Measurements from ENCODE around the gene ZNF606.
"Not testable (repeated sequence)": the region's sequence is repeated elsewhere in the genome, so short reads cannot be mapped to it uniquely, and the experiment has no call there.

The ZNF606 gene

DNA sequence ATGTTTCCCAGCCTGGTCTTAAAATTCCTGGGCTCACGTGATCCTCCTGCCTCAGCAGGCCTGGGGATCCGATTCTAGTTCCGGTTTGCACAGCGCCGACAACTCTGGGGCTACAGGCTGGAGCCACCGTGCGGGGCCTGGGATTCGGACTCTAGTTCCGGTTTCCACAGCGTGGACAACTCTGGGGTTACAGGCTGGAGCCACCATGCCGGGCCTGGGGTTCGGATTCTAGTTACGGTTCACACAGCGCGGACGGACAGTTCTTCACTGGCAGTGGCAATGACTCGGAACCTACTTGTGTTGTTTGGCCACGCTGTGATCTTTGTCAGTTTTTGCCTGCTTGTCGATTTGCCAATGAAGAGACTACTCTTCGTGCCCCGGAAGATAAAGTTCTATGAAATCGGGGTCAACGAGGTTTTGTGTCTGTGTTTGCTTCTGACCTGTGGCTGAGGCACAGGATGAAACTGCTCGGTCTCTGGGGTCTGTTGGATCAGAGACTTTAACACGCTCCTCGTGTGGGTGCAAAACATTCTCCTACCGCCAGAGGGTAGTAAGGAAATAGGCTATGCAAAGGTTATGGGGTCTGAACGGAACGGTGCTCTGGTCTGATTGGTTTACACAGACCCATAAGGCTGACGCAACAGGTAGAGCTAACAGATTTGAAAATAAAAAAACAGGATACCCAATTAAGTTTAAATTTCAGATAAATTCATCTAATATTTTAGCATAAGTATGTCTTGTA is 19.1 kb upstream of the ZNF606 start:
- Histone ChIP-seq H3K4me3 (no peak overlapping the region), H3K27ac (no peak overlapping the region), H3K9ac (ENCODE audit: insufficient read length) (no peak overlapping the region), H3K36me3 (ENCODE audit: insufficient read depth, low read length) (no peaks in the 10 kb centered on the region), H3K9me3 (ENCODE audit: low read depth, low read length) (no peaks in the 10 kb centered on the region)
- no peak for DNase-seq (ENCODE audit: low read depth, low spot score)
- TF ChIP-seq POLR2AphosphoS5 (IDR thresholded peaks at IDR 0.05; ENCODE audit: borderline replicate concordance, low read depth, low read length) (no peak), EZH2 (IDR thresholded peaks at IDR 0.05) (no peak), FOXP2 (optimal IDR thresholded peaks at IDR 0.05; ENCODE audit: control extremely low read depth, extremely low read length, insufficient read depth) (no peak)

- Histone ChIP-seq H3K9me3 (ENCODE audit: low read depth, low read length) (no peaks in the 10 kb centered on the region), H3K36me3 (ENCODE audit: insufficient read depth, low read length) (no peaks in the 10 kb centered on the region), H3K4me3 (no peak overlapping the region), H3K9ac (ENCODE audit: insufficient read length) (no peak overlapping the region), H3K27ac (no peak overlapping the region)
- DNase-seq (ENCODE audit: low read depth, low spot score) = no peak
- TF ChIP-seq POLR2AphosphoS5 (IDR thresholded peaks at IDR 0.05; ENCODE audit: borderline replicate concordance, low read depth, low read length) (no peak), EZH2 (IDR thresholded peaks at IDR 0.05) (no peak)
These were observed 17.5 kb upstream of the ZNF606 start for GRCh38 chr19:58020129-58020528.

- no peaks in the 10 kb centered on the region for H3K9me3 ChIP-seq (ENCODE audit: low read depth, low read length)
- no peak for TF ChIP-seq EZH2 (IDR thresholded peaks at IDR 0.05)
- no peak for TF ChIP-seq POLR2AphosphoS5 (IDR thresholded peaks at IDR 0.05; ENCODE audit: borderline replicate concordance, low read depth, low read length)
- TF ChIP-seq FOXP2 (optimal IDR thresholded peaks at IDR 0.05; ENCODE audit: control extremely low read depth, extremely low read length, insufficient read depth) = no peak
- H3K9ac ChIP-seq (ENCODE audit: insufficient read length) = no peak overlapping the region
- H3K4me3 ChIP-seq = no peak overlapping the region
- no peak overlapping the region for H3K27ac ChIP-seq
- DNase-seq (ENCODE audit: low read depth, low spot score) = no peak
- H3K36me3 ChIP-seq (ENCODE audit: insufficient read depth, low read length) = no peaks in the 10 kb centered on the region
These were observed 11.5 kb upstream of the ZNF606 start for GRCh38 chr19:58014141-58014540.

DNA sequence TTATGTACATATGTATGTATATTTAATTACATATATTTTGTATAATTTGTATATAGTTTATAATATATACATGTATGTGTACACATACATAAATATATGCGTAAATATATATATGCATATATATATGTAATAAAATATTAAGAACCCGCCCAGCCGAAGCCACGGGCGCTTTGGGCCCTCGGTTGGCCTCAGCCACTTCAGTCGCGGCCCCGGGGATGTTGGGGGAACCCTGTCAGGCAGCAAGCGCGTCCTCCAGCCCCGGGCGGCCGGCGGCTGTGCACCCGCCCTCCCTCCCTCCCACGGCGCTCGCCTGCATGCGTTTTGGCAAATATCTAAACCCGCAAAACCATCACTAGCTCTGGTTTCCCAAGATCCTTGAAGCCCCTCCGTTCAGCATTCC is 7.9 kb upstream of the ZNF606 start:
- Histone ChIP-seq H3K9me3 (ENCODE audit: low read depth, low read length) (no peaks in the 10 kb centered on the region; the same call in 1 of the 2 replicates), H3K27ac (no peak overlapping the region), H3K9ac (ENCODE audit: insufficient read length) (no peak overlapping the region), H3K4me3 (no peak overlapping the region), H3K36me3 (ENCODE audit: insufficient read depth, low read length) (peaks cover 10% of the 10 kb centered on the region)
- no peak for DNase-seq (ENCODE audit: low read depth, low spot score)
- TF ChIP-seq POLR2AphosphoS5 (IDR thresholded peaks at IDR 0.05; ENCODE audit: borderline replicate concordance, low read depth, low read length) (no peak), EZH2 (IDR thresholded peaks at IDR 0.05) (no peak), FOXP2 (optimal IDR thresholded peaks at IDR 0.05; ENCODE audit: control extremely low read depth, extremely low read length, insufficient read depth) (no peak)

DNA sequence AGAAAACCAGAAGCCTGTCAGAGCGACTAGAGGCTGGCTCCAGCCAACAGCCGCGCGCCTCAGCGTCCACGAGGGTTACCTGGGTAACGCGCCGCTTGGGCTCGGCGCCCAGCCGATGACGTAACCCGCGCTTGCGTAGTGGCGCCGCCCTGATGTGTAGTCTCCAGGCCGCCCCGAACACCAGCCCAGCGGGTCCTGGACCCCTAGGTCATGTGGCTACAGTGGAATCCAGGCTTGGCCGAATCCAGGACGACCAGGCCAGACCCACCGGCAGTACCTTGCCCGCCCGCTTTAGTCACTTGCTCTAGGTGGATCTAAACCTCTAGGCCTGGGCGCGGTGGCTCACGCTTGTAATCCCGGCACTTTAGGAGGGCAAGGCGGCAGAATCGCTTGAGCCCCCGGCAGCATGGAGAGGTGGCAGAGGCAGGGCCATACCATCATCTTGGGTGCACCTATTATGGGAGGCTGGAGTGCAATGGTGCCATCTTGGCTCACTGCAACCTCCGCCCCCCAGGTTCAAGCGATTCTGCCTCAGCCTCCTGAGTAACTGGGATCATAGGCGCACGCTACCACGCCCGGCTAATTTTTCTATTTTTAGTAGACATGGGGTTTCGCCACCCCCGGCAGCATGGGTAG is 7.2 kb upstream of the ZNF606 start:
- peaks cover 18% of the 10 kb centered on the region for H3K36me3 ChIP-seq (ENCODE audit: insufficient read depth, low read length)
- H3K4me3 ChIP-seq = peak overlapping the region; percentile 78
- peaks cover 2% of the 10 kb centered on the region; the same call in 1 of the 2 replicates for H3K9me3 ChIP-seq (ENCODE audit: low read depth, low read length)
- H3K27ac ChIP-seq = no peak overlapping the region
- TF ChIP-seq POLR2AphosphoS5 (IDR thresholded peaks at IDR 0.05; ENCODE audit: borderline replicate concordance, low read depth, low read length) (peak; percentile 61; the same call in 1 of the 2 replicates), EZH2 (IDR thresholded peaks at IDR 0.05) (no peak)
- peak; percentile 12 for DNase-seq (ENCODE audit: low read depth, low spot score)
- H3K9ac ChIP-seq (ENCODE audit: insufficient read length) = peak overlapping the region; percentile 55

DNA sequence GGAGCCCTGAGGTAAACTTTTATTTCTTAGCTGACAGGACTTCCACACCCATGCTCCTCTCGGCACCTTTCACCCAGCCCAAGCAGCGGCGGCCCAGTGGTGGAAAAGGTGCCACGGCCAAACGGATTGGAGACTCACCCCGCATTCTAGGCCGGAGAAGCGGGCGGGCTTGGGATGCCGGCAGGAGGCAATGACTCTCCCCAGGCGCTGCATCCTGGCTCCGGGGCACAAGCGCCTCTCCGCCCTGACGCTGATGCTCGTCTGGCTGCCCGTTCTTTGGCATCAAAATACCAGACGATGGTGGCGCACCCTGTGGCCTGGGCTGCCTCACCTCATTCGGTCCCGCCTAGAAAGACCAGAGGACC is 6.7 kb upstream of the ZNF606 start:
- Histone ChIP-seq H3K27ac (no peak overlapping the region), H3K9ac (ENCODE audit: insufficient read length) (no peak overlapping the region)

DNA sequence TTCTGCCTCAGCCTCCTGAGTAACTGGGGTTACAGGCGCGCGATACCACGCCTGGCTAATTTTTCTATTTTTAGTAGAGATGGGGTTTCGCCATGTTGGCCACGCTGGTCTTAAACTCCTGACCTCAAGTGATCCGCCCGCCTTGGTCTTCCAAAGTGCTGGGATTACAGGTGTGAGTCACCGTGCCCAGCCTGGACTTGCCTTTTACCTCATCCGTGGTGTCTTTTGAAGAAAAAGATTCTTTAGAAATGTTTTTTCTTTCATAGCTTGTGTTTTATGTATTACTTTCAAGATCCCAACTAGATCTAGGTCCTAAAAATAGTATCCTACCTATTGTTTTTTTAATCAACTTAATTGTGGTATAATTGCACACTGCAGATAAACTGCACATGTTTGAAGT is 6.3 kb upstream of the ZNF606 start:
- peaks cover 27% of the 10 kb centered on the region for H3K36me3 ChIP-seq (ENCODE audit: insufficient read depth, low read length)
- H3K9me3 ChIP-seq (ENCODE audit: low read depth, low read length); H3K9ac ChIP-seq (ENCODE audit: insufficient read length); H3K27ac ChIP-seq; DNase-seq (ENCODE audit: low read depth, low spot score): not testable (repeated sequence)
- peak overlapping the region; percentile 78 for H3K4me3 ChIP-seq

More for the DNA sequence above, 6.7 kb upstream of the ZNF606 start:
- H3K9me3 ChIP-seq (ENCODE audit: low read depth, low read length) = peaks cover 7% of the 10 kb centered on the region; the same call in 1 of the 2 replicates
- peak overlapping the region; percentile 78 for H3K4me3 ChIP-seq
- H3K36me3 ChIP-seq (ENCODE audit: insufficient read depth, low read length) = peaks cover 23% of the 10 kb centered on the region
- TF ChIP-seq EZH2 (IDR thresholded peaks at IDR 0.05) (no peak), POLR2AphosphoS5 (IDR thresholded peaks at IDR 0.05; ENCODE audit: borderline replicate concordance, low read depth, low read length) (no peak), FOXP2 (optimal IDR thresholded peaks at IDR 0.05; ENCODE audit: control extremely low read depth, extremely low read length, insufficient read depth) (no peak)
- DNase-seq (ENCODE audit: low read depth, low spot score) = no peak

DNA sequence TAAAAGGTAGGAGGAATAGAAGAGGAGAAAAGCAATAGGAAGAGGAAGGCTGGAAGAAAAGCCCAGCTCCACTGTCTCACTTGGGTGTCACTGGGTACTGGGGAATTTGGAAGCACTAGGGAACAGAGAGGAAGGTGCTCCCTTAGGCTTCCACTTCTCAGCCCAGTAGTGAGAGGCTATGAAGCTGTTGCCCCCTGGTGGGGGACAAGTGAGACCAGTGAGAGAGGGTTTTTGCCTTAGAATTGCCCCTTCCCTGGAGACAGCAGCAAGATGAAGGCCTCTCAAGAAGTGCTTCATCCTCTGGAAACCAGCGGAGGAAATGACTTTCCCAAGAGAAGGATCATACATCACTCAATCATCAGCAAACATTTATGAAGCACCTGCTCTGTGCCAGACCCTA is 4.7 kb upstream of the ZNF606 start:
- Histone ChIP-seq H3K36me3 (ENCODE audit: insufficient read depth, low read length) (peaks cover 30% of the 10 kb centered on the region), H3K4me3 (no peak overlapping the region), H3K9me3 (ENCODE audit: low read depth, low read length) (peaks cover 11% of the 10 kb centered on the region), H3K27ac (no peak overlapping the region), H3K9ac (ENCODE audit: insufficient read length) (no peak overlapping the region)
- TF ChIP-seq POLR2AphosphoS5 (IDR thresholded peaks at IDR 0.05; ENCODE audit: borderline replicate concordance, low read depth, low read length) (no peak), EZH2 (IDR thresholded peaks at IDR 0.05) (no peak), FOXP2 (optimal IDR thresholded peaks at IDR 0.05; ENCODE audit: control extremely low read depth, extremely low read length, insufficient read depth) (no peak)
- no peak for DNase-seq (ENCODE audit: low read depth, low spot score)

Data from SK-N-MC (cell line).